Activated CD4-positive, alpha-beta T cell treated with anti-CD3 and anti-CD28 coated beads for 36 hours (primary cell): ENCODE measurements around the gene NLN. TPM values are rescaled to one million over a fixed set of nuclear protein-coding genes. Genes with fewer than 3 reads are reported as not detected.
"Not testable (repeated sequence)": the region's sequence is repeated elsewhere in the genome, so short reads cannot be mapped to it uniquely, and the experiment has no call there.

ENCODE experiments used
- ATAC-seq: fragments of 200-7000 bp; cut with Tn5 transposase; one replicate; pipeline ENCODE4 v1.10.0; 2021; ENCODE audit warnings: mild to moderate bottlenecking, moderate library complexity
- CTCF ChIA-PET: fragments of 350-600 bp; sonication (Branson Sonifier 250); formaldehyde crosslinking; loops from one replicate; lab custom pipeline; 2021; ENCODE audit warnings: antibody characterized with exemption; lab: Charles Lee
- POLR2A ChIA-PET: fragments of 350-600 bp; sonication (Branson Sonifier 250); formaldehyde crosslinking; loops from one replicate; lab custom pipeline; 2021; ENCODE audit warnings: antibody characterized with exemption, inconsistent platforms; lab: Charles Lee
- DNase-seq: peaks from one replicate; pipeline ENCODE4 v3.0.0-alpha.2; 2020
- H3K27ac Mint-ChIP-seq: one replicate; pipeline ENCODE4 v1.8.0; 2021; ENCODE audit warnings: mixed read lengths
- H3K27me3 Mint-ChIP-seq: one replicate; pipeline ENCODE4 v1.8.0; 2021; ENCODE audit warnings: mixed read lengths
- H3K36me3 Mint-ChIP-seq: one replicate; pipeline ENCODE4 v1.8.0; 2021; ENCODE audit warnings: low read depth, mixed read lengths
- H3K4me1 Mint-ChIP-seq: one replicate; pipeline ENCODE4 v1.8.0; 2021; ENCODE audit warnings: mixed read lengths
- H3K4me3 Mint-ChIP-seq: one replicate; pipeline ENCODE4 v1.8.0; 2021; ENCODE audit warnings: mild to moderate bottlenecking, moderate library complexity, mixed read lengths
- H3K9me3 Mint-ChIP-seq: one replicate; pipeline ENCODE4 v1.8.0; 2021; ENCODE audit warnings: low read depth, mixed read lengths
- intact Hi-C, 2 experiments: fragments of 100-400 bp; cut with DNase I in 1 of 2; cut with micrococcal nuclease in 1 of 2; formaldehyde crosslinking; loops; one replicate each; pipeline versions ENCODE4 v1.14.2 to v1.15.1; 2022 to 2024; cut with DNase I, micrococcal nuclease
- total RNA-seq, 2 experiments: library from RNA; stranded (reverse); gene quantifications; one replicate each; pipeline ENCODE4 v1.2.3, GENCODE V29; 2021

NLN gene
- total RNA-seq = 10 to 100 TPM; 30.9 to 33.8 TPM

GRCh38 chr5:65721720-65722574 is at the start of gene NLN, which contains the start of gene SGTB:
Gene NLN (plus strand): TSS chr5:65722205. CDS start chr5:65722374, 169 bp downstream.
Gene SGTB (minus strand): TSS chr5:65722109. CDS start chr5:65720807, 1,302 bp downstream.
- intact Hi-C loops = loop anchor here in 1 of 2 experiments (1.0 kb wide), 5 partner anchors 98 to 448 kb away; partner anchors contain the start of genes CENPK, ERBIN, PPWD1 and SREK1
- Mint-ChIP-seq H3K27me3 (no peaks in the 10 kb centered on the region), H3K9me3 (no peaks in the 10 kb centered on the region), H3K27ac (peak within 1 kb of the TSS; percentile 93), H3K4me3 (peak within 1 kb of the TSS; percentile 94), H3K4me1 (peaks cover 20% of the 10 kb centered on the region), H3K36me3 (peaks cover 7% of the 10 kb centered on the region)
- ChIA-PET CTCF (interaction anchor here (0.6 to 2.1 kb wide), 4 partner anchors 11 to 510 kb away, joined by 3 to 8 read pairs (median 4); no protein-coding TSS in a partner anchor), POLR2A (interaction anchor here (0.6 to 0.9 kb wide), 2 partner anchors 54 to 1170 kb away, joined by 3 read pairs; no protein-coding TSS in a partner anchor)
- ATAC-seq = peak; percentile 91
- DNase-seq = peak; percentile 91

- no peaks in the 10 kb centered on the region for H3K9me3 Mint-ChIP-seq
- peaks cover 22% of the 10 kb centered on the region for H3K4me1 Mint-ChIP-seq
- peaks cover 25% of the 10 kb centered on the region for H3K36me3 Mint-ChIP-seq
- intact Hi-C loops = no loop called here
- no peaks in the 10 kb centered on the region for H3K27me3 Mint-ChIP-seq
- DNase-seq = no peak
- H3K27ac Mint-ChIP-seq = no peak overlapping the region
- no peak overlapping the region for H3K4me3 Mint-ChIP-seq
- CTCF ChIA-PET = interaction anchor here (0.9 kb wide), 1 partner anchor 22 kb away, joined by 3 read pairs; no protein-coding TSS in a partner anchor
- no peak for ATAC-seq
- POLR2A ChIA-PET = no interaction called here
These were observed 49.2 kb upstream of the NLN start for GRCh38 chr5:65672796-65673195.

GRCh38 chr5:65674749-65675148 is 47.3 kb upstream of the NLN start:
- peak overlapping the region; percentile 15 for H3K27ac Mint-ChIP-seq
- intact Hi-C loops = no loop called here
- POLR2A ChIA-PET = no interaction called here
- DNase-seq = no peak
- CTCF ChIA-PET = no interaction called here
- H3K27me3 Mint-ChIP-seq = no peaks in the 10 kb centered on the region
- H3K9me3 Mint-ChIP-seq = no peaks in the 10 kb centered on the region
- H3K36me3 Mint-ChIP-seq = peaks cover 34% of the 10 kb centered on the region
- no peak for ATAC-seq
- H3K4me1 Mint-ChIP-seq = peaks cover 35% of the 10 kb centered on the region
- no peak overlapping the region for H3K4me3 Mint-ChIP-seq

GRCh38 chr5:65676056-65676455 is 45.9 kb upstream of the NLN start:
- intact Hi-C loops = not testable (repeated sequence)
- peaks cover 42% of the 10 kb centered on the region for H3K36me3 Mint-ChIP-seq

GRCh38 chr5:65682148-65682547 is 39.9 kb upstream of the NLN start:
- ATAC-seq = no peak
- intact Hi-C loops = no loop called here
- CTCF ChIA-PET = interaction anchor here (0.6 to 0.8 kb wide), 2 partner anchors 10 to 516 kb away, joined by 3 read pairs; no protein-coding TSS in a partner anchor
- Mint-ChIP-seq H3K4me1 (peaks cover 22% of the 10 kb centered on the region), H3K4me3 (no peak overlapping the region), H3K36me3 (peaks cover 45% of the 10 kb centered on the region), H3K27me3 (no peaks in the 10 kb centered on the region), H3K9me3 (no peaks in the 10 kb centered on the region), H3K27ac (no peak overlapping the region)
- no peak for DNase-seq
- POLR2A ChIA-PET = no interaction called here

More at GRCh38 chr5:65676056-65676455, 45.9 kb upstream of the NLN start:
- not testable (repeated sequence) for DNase-seq, H3K27me3 Mint-ChIP-seq, ATAC-seq, H3K4me3 Mint-ChIP-seq, H3K9me3 Mint-ChIP-seq
- Mint-ChIP-seq H3K4me1 (peaks cover 37% of the 10 kb centered on the region), H3K27ac (peak overlapping the region; percentile 47)
- CTCF ChIA-PET = interaction anchor here (1.0 to 1.3 kb wide), 3 partner anchors 9 to 11 kb away, joined by 3 read pairs; no protein-coding TSS in a partner anchor
- POLR2A ChIA-PET = interaction anchor here (0.6 kb wide), 1 partner anchor 170 kb away, joined by 4 read pairs; no protein-coding TSS in a partner anchor

- ChIA-PET CTCF (interaction anchor here (0.6 kb wide), 1 partner anchor 173 kb away, joined by 3 read pairs; no protein-coding TSS in a partner anchor), POLR2A (no interaction called here)
- Mint-ChIP-seq H3K4me1 (no peaks in the 10 kb centered on the region), H3K27ac (no peak overlapping the region), H3K9me3 (no peaks in the 10 kb centered on the region), H3K4me3 (no peak overlapping the region), H3K27me3 (no peaks in the 10 kb centered on the region), H3K36me3 (peaks cover 12% of the 10 kb centered on the region)
- DNase-seq = no peak
- no peak for ATAC-seq
- intact Hi-C loops = no loop called here
These were observed 28.9 kb upstream of the NLN start for GRCh38 chr5:65693121-65693520.

- DNase-seq (no peak), ATAC-seq (no peak)
- Mint-ChIP-seq H3K27me3 (no peaks in the 10 kb centered on the region), H3K27ac (no peak overlapping the region), H3K9me3 (no peaks in the 10 kb centered on the region), H3K4me1 (no peaks in the 10 kb centered on the region), H3K4me3 (no peak overlapping the region), H3K36me3 (peaks cover 24% of the 10 kb centered on the region)
- intact Hi-C loops = no loop called here
- CTCF ChIA-PET = interaction anchor here (0.7 to 0.8 kb wide), 2 partner anchors 18 to 380 kb away, joined by 3 read pairs; no protein-coding TSS in a partner anchor
- POLR2A ChIA-PET = no interaction called here
These were observed 26.7 kb upstream of the NLN start for GRCh38 chr5:65695162-65695755.

GRCh38 chr5:65695896-65696295 is 26.1 kb upstream of the NLN start:
- ChIA-PET POLR2A (no interaction called here), CTCF (interaction anchor here (0.8 kb wide), 1 partner anchor 18 kb away, joined by 3 read pairs; no protein-coding TSS in a partner anchor)
- Mint-ChIP-seq H3K27me3 (no peaks in the 10 kb centered on the region), H3K4me1 (no peaks in the 10 kb centered on the region), H3K4me3 (no peak overlapping the region), H3K36me3 (peaks cover 24% of the 10 kb centered on the region), H3K27ac (no peak overlapping the region), H3K9me3 (no peaks in the 10 kb centered on the region)
- no peak for DNase-seq
- intact Hi-C loops = no loop called here
- no peak for ATAC-seq

- DNase-seq (no peak), ATAC-seq (no peak)
- Mint-ChIP-seq H3K27ac (no peak overlapping the region), H3K4me3 (no peak overlapping the region), H3K36me3 (peaks cover 22% of the 10 kb centered on the region), H3K4me1 (no peaks in the 10 kb centered on the region), H3K9me3 (no peaks in the 10 kb centered on the region), H3K27me3 (no peaks in the 10 kb centered on the region)
- CTCF ChIA-PET = interaction anchor here (1.2 kb wide), 1 partner anchor 33 kb away, joined by 3 read pairs; no protein-coding TSS in a partner anchor
- POLR2A ChIA-PET = no interaction called here
- intact Hi-C loops = no loop called here
These were observed 25.1 kb upstream of the NLN start for GRCh38 chr5:65696892-65697291.

GRCh38 chr5:65699338-65699737 is 22.7 kb upstream of the NLN start:
- Mint-ChIP-seq H3K4me1 (no peaks in the 10 kb centered on the region), H3K36me3 (peaks cover 30% of the 10 kb centered on the region), H3K27me3 (no peaks in the 10 kb centered on the region), H3K9me3 (no peaks in the 10 kb centered on the region), H3K4me3 (no peak overlapping the region), H3K27ac (no peak overlapping the region)
- ChIA-PET POLR2A (no interaction called here), CTCF (no interaction called here)
- no peak for DNase-seq
- intact Hi-C loops = no loop called here
- ATAC-seq = no peak

GRCh38 chr5:65702036-65702435 is 20.0 kb upstream of the NLN start:
- H3K4me3 Mint-ChIP-seq = no peak overlapping the region
- ATAC-seq (no peak), DNase-seq (no peak)
- CTCF ChIA-PET = no interaction called here
- H3K4me1 Mint-ChIP-seq = no peaks in the 10 kb centered on the region
- peaks cover 42% of the 10 kb centered on the region for H3K36me3 Mint-ChIP-seq
- intact Hi-C loops = no loop called here
- H3K27me3 Mint-ChIP-seq = no peaks in the 10 kb centered on the region
- H3K9me3 Mint-ChIP-seq = no peaks in the 10 kb centered on the region
- no peak overlapping the region for H3K27ac Mint-ChIP-seq
- POLR2A ChIA-PET = no interaction called here
